ENCODE data around the gene ZDHHC8.

Gene ZDHHC8

DNA sequence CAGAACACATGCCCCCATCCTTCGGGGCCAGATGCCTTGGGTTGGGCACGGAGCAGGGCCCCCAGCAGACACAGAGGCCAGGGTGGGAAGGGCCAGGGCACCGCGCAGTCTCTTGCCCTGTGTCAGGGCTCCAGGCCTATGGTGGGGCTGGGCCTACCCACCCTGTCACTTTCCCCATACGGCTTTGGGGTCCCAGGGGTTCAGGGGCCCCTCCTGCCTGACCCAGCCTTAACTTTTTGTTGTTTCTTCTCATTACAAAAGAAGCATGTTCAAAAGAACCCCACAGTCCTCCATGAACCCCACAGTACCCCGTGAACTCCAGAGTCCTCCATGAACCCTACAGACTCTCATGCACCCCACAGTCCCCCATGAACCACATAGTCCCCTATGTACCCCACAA is 52.2 kb downstream of the ZDHHC8 start:
- Histone ChIP-seq H3K9ac (ENCODE audit: low read length in 2 of 2) (no peak overlapping the region), H3K27me3 (ENCODE audit: control insufficient read depth in 1 of 2, insufficient read depth in 2 of 2, low read length in 2 of 2) (no peaks in the 10 kb centered on the region), H3K4me1 (ENCODE audit: control insufficient read depth, insufficient read depth, low read length) (no peaks in the 10 kb centered on the region), H3K36me3 (ENCODE audit: control insufficient read depth in 2 of 2, insufficient read depth in 2 of 2, low read length in 2 of 2) (no peaks in the 10 kb centered on the region), H3K27ac (ENCODE audit: low read length) (no peak overlapping the region), H3K4me3 (ENCODE audit: low read length in 2 of 2) (no peak overlapping the region), H3K9me3 (ENCODE audit: control insufficient read depth in 2 of 2, low read length in 2 of 2) (no peaks in the 10 kb centered on the region)

DNA sequence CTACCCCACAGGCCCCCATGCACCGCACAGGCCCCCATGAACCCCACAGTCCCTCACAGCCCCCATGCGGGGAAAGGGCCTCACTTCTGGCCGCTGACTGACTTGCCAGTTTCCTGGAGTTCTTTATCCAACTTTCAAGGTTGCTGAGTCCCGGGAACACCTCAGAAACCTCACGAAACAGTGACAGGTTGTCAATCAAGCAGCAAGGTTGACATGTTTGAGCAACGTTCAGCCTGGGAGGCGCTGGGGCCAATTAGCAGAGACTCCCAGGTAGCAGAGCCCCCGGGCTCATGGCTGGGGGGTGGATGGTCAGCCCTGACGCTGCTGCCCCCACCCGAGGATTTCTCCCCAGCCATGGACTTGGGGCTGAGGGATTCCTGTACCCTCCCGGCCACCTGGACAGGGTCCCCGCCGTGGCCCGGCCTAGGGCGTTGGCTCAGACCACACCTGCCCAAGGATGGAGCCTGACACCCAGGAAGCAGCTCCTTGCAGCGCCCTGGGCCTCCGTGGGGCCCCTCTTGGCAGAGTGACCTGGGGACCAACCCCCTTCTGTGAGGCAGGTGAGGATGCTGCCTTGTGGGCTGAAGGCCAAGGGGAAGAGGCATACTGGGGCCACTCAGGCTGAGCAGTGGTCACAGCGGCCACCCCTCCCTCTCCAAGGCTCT is 53.0 kb downstream of the ZDHHC8 start:
- no peaks in the 10 kb centered on the region for H3K27me3 ChIP-seq (ENCODE audit: control insufficient read depth in 1 of 2, insufficient read depth in 2 of 2, low read length in 2 of 2)
- H3K36me3 ChIP-seq (ENCODE audit: control insufficient read depth in 2 of 2, insufficient read depth in 2 of 2, low read length in 2 of 2), result no peaks in the 10 kb centered on the region
- no peaks in the 10 kb centered on the region for H3K9me3 ChIP-seq (ENCODE audit: control insufficient read depth in 2 of 2, low read length in 2 of 2)
- no peaks in the 10 kb centered on the region for H3K4me1 ChIP-seq (ENCODE audit: control insufficient read depth, insufficient read depth, low read length)
- H3K27ac ChIP-seq (ENCODE audit: low read length), result no peak overlapping the region
- H3K9ac ChIP-seq (ENCODE audit: low read length in 2 of 2), result no peak overlapping the region
- no peak overlapping the region for H3K4me3 ChIP-seq (ENCODE audit: low read length in 2 of 2)

DNA sequence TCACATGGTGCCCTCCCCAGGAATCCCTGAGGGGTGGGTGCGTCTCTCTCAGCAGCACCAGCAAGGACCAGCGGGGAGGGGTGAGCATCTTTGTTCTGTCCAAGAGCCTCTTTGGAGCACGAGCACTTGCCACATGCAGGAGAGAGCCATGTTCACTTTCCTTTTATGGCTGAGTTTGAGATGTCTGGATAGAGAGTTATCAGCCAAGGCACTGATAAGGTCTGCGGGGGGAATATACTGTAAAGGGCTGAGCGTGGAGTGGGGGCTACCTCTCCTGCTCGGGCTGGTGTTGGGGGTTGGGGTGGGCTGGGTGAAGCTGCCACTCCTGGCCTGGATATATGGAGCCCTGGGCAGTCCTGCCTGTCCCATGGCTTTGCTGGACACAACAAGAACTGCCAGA is 54.1 kb downstream of the ZDHHC8 start:
- Histone ChIP-seq H3K9ac (ENCODE audit: low read length in 2 of 2) (no peak overlapping the region), H3K4me1 (ENCODE audit: control insufficient read depth, insufficient read depth, low read length) (no peaks in the 10 kb centered on the region), H3K27me3 (ENCODE audit: control insufficient read depth in 1 of 2, insufficient read depth in 2 of 2, low read length in 2 of 2) (no peaks in the 10 kb centered on the region), H3K27ac (ENCODE audit: low read length) (no peak overlapping the region), H3K9me3 (ENCODE audit: control insufficient read depth in 2 of 2, low read length in 2 of 2) (no peaks in the 10 kb centered on the region), H3K36me3 (ENCODE audit: control insufficient read depth in 2 of 2, insufficient read depth in 2 of 2, low read length in 2 of 2) (no peaks in the 10 kb centered on the region), H3K4me3 (ENCODE audit: low read length in 2 of 2) (no peak overlapping the region)

DNA sequence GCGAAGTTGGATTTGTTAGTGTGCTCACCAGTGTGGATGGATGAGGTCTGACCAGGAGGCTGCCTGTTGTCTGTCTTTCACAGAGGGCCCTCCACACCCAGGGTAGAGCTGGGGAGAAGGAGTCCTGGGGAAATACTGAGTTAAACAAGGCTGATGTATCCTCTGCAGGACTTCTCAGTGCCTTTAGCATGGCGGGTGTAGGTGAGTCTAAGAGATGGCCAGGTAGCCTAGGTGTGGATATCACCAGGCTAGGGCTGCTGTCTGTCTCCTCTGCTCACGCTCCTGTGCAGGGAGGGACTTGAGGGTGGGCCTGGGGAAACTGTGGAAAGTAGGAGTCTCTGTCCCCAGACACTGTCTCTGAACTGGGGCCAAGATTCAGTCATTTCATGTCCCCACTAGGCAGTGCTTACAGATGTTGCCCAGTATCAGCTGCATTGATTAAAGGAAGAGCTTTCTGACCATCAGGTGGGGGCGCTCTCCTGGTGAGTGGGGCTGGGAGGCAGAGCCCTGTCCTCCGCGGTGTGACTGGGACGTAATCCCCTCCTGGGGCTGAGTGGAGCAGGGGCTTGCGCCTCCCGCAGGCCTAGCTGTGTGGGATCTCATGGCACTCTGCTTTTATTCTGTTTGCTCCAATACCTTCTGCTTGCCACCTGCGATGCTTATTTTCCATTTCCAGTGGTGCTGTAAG is 54.7 kb downstream of the ZDHHC8 start:
- no peak overlapping the region for H3K9ac ChIP-seq (ENCODE audit: low read length in 2 of 2)
- H3K27me3 ChIP-seq (ENCODE audit: control insufficient read depth in 1 of 2, insufficient read depth in 2 of 2, low read length in 2 of 2), result no peaks in the 10 kb centered on the region

DNA sequence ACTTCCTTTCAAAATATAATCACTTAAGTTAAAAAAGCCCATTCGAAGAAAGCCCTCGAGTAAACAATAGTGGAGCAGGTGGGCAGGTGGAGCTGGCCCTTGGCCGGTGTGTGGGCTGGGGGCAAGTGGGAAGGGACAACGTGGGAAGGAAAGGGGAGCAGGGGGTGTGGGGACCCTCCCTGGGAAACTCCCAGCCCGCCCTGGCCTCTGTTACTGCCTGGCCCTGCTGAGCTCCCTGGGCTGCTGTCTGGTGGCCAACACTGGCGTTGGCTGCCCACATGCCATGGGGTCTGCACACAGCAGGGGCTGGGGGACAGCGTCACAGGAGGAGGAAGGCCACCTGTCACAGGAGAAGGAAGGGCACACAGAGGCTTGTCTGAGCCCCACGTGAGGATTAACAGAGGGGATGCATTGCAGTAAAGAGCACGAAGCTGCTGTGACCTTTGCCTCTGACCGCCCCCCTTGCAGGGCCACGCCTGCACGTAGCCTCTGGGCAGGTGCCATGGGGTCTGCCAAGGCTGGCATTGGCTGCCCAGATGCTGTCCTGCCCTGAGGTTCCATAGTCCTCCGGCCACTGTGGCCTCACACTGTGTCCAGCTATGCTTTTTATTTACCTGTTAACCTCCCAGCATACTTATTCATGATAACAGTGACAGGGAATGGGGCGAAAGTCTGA is 55.4 kb downstream of the ZDHHC8 start:
- no peak overlapping the region for H3K4me3 ChIP-seq (ENCODE audit: low read length in 2 of 2)
- H3K27me3 ChIP-seq (ENCODE audit: control insufficient read depth in 1 of 2, insufficient read depth in 2 of 2, low read length in 2 of 2), result no peaks in the 10 kb centered on the region
- H3K27ac ChIP-seq (ENCODE audit: low read length), result no peak overlapping the region
- no peaks in the 10 kb centered on the region for H3K4me1 ChIP-seq (ENCODE audit: control insufficient read depth, insufficient read depth, low read length)
- no peak overlapping the region for H3K9ac ChIP-seq (ENCODE audit: low read length in 2 of 2)
- H3K9me3 ChIP-seq (ENCODE audit: control insufficient read depth in 2 of 2, low read length in 2 of 2), result no peaks in the 10 kb centered on the region
- H3K36me3 ChIP-seq (ENCODE audit: control insufficient read depth in 2 of 2, insufficient read depth in 2 of 2, low read length in 2 of 2), result no peaks in the 10 kb centered on the region

More for the DNA sequence above, 54.7 kb downstream of the ZDHHC8 start:
- Histone ChIP-seq H3K4me3 (ENCODE audit: low read length in 2 of 2) (no peak overlapping the region), H3K27ac (ENCODE audit: low read length) (no peak overlapping the region), H3K9me3 (ENCODE audit: control insufficient read depth in 2 of 2, low read length in 2 of 2) (no peaks in the 10 kb centered on the region), H3K4me1 (ENCODE audit: control insufficient read depth, insufficient read depth, low read length) (no peaks in the 10 kb centered on the region), H3K36me3 (ENCODE audit: control insufficient read depth in 2 of 2, insufficient read depth in 2 of 2, low read length in 2 of 2) (no peaks in the 10 kb centered on the region)

DNA sequence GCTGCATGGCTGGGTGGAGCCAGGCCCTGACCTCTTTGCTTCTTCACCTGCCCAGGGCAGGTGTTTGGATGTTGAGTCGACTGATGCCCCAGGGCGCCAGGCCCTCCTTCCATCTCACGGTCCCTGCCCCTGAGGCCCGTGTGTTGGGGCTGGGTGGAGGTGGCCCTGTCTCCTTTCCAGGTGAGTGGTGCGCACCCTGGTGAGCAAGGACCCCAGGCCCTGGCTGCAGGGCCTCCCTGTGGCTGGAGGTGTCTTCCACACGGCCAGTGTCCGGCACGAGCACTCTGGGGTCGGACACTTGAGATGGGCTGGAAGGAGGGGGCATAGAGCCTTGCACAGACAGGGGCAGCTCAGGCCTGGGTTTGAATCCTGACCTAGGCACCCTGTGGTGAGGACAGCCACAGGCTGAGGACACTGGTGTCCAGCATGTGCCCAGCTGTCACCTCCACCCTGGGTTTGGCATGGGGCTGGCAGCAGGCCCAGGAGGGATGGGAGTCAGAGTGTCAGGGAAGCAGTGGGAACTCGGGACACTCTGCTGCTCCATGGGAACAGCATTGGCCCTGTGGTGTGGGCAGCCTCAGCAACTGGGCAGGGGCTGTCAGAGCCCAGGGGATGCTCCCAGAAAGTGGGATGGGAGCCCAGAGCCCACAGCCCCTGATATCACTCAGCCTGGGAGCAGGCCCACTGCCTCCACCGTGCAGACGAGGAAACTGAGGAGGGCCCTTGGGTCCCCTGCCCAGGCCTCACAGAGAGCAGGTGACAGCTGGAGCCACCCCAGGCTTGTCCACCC is 56.4 kb downstream of the ZDHHC8 start:
- Histone ChIP-seq H3K4me1 (ENCODE audit: control insufficient read depth, insufficient read depth, low read length) (no peaks in the 10 kb centered on the region), H3K4me3 (ENCODE audit: low read length in 2 of 2) (no peak overlapping the region), H3K9ac (ENCODE audit: low read length in 2 of 2) (no peak overlapping the region), H3K27me3 (ENCODE audit: control insufficient read depth in 1 of 2, insufficient read depth in 2 of 2, low read length in 2 of 2) (no peaks in the 10 kb centered on the region), H3K36me3 (ENCODE audit: control insufficient read depth in 2 of 2, insufficient read depth in 2 of 2, low read length in 2 of 2) (no peaks in the 10 kb centered on the region), H3K27ac (ENCODE audit: low read length) (no peak overlapping the region), H3K9me3 (ENCODE audit: control insufficient read depth in 2 of 2, low read length in 2 of 2) (no peaks in the 10 kb centered on the region)

DNA sequence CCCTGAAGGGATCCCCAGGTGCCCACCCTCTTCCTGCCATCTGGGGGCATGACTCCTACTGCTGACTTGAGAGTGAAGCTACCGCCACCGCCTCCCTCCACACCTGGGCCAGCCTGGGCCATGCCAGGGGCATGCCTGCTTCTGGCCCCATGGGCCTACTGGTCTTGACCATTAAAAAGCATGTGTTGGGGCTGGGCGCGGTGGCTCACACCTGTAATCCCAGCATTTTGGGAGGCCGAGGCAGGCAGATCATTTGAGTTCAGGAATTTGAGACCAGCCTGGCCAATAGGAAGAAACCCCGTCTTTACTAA is 56.9 kb downstream of the ZDHHC8 start:
- no peaks in the 10 kb centered on the region for H3K9me3 ChIP-seq (ENCODE audit: control insufficient read depth in 2 of 2, low read length in 2 of 2)
- no peak overlapping the region for H3K27ac ChIP-seq (ENCODE audit: low read length)
- no peaks in the 10 kb centered on the region for H3K36me3 ChIP-seq (ENCODE audit: control insufficient read depth in 2 of 2, insufficient read depth in 2 of 2, low read length in 2 of 2)
- no peaks in the 10 kb centered on the region for H3K4me1 ChIP-seq (ENCODE audit: control insufficient read depth, insufficient read depth, low read length)
- H3K4me3 ChIP-seq (ENCODE audit: low read length in 2 of 2), result no peak overlapping the region
- no peak overlapping the region for H3K9ac ChIP-seq (ENCODE audit: low read length in 2 of 2)
- H3K27me3 ChIP-seq (ENCODE audit: control insufficient read depth in 1 of 2, insufficient read depth in 2 of 2, low read length in 2 of 2), result no peaks in the 10 kb centered on the region

DNA sequence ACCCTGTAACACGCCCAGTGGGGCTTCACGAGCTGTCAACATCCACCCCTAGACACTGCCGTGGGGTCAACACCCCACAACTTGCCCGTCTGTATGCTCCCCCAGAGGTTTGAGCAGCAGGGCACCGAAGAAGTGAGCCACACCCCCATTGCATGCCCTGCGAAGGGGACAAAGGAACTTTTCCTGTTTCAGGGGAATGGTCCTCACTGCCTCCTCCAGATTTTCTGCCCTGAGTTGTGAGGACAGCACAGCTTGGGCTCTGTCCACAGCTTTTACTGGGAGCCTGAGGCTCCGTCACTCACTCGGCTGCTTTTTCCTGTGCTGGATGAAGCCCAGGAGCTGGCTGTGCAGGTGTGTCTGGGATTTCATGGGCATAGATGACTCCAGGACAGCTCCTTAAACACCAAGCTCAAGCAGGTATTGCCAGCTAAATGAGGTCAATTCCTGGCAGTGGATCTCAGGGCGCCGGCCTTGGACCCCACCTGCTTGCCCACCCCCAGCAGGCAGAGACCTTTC is 59.5 kb downstream of the ZDHHC8 start:
- Histone ChIP-seq H3K27me3 (ENCODE audit: control insufficient read depth in 1 of 2, insufficient read depth in 2 of 2, low read length in 2 of 2) (no peaks in the 10 kb centered on the region), H3K4me1 (ENCODE audit: control insufficient read depth, insufficient read depth, low read length) (no peaks in the 10 kb centered on the region), H3K27ac (ENCODE audit: low read length) (no peak overlapping the region), H3K9me3 (ENCODE audit: control insufficient read depth in 2 of 2, low read length in 2 of 2) (no peaks in the 10 kb centered on the region), H3K36me3 (ENCODE audit: control insufficient read depth in 2 of 2, insufficient read depth in 2 of 2, low read length in 2 of 2) (no peaks in the 10 kb centered on the region), H3K9ac (ENCODE audit: low read length in 2 of 2) (no peak overlapping the region), H3K4me3 (ENCODE audit: low read length in 2 of 2) (no peak overlapping the region)

DNA sequence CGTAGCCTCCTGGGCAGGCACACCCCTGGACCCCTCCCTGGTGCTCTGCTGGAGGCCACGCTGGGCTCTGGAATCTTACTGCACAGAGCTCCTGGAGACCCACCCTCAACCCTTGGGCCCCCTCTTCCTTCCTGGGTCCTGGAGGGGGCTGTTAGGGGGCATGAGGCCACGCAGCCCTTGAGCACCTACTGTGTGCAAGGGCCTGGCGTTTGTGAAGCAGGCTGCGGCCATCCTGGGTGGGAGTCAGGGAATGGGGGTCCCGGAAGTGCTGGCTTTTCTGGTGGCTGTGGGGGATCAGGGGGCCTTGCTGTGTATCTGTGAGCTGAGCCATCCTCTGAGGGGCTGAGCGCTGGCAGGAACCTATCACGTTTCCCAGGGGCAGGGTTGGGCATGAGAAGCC is 60.2 kb downstream of the ZDHHC8 start:
- Histone ChIP-seq H3K9ac (ENCODE audit: low read length in 2 of 2) (no peak overlapping the region), H3K27me3 (ENCODE audit: control insufficient read depth in 1 of 2, insufficient read depth in 2 of 2, low read length in 2 of 2) (no peaks in the 10 kb centered on the region), H3K9me3 (ENCODE audit: control insufficient read depth in 2 of 2, low read length in 2 of 2) (no peaks in the 10 kb centered on the region), H3K4me1 (ENCODE audit: control insufficient read depth, insufficient read depth, low read length) (no peaks in the 10 kb centered on the region), H3K27ac (ENCODE audit: low read length) (no peak overlapping the region), H3K4me3 (ENCODE audit: low read length in 2 of 2) (no peak overlapping the region), H3K36me3 (ENCODE audit: control insufficient read depth in 2 of 2, insufficient read depth in 2 of 2, low read length in 2 of 2) (no peaks in the 10 kb centered on the region)

DNA sequence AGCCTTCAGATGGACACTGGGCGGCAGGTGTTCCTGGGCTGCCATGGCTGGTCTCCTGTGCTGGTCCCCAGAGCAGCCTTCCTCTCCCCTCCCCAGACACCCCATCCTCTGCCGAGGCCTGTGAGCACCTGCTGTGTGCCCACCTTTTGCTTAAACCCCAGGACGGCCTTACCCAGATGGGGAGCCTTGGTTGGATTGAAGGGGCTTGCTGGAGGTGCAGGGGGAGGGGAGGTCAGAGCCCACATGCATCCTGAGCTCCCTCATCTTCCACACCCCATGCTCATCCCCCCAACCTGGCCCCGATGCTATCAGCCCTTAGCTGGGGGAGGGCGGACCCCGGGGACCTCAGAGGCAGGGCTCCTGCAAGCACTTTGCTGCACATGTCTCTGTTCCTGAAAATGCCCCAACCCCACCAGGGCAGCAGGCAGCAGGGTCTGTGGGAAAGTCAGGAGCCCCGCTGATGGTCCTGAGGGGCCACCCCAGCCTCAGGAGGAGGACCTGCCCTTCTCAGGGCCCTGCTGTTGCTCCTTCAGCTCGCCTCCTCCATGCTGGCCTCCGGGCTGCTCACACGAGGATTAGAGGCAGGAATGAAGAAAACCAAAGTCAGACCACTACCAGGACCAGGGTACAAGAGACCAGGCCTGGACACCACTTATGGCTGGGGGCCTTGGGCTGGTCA is 60.8 kb downstream of the ZDHHC8 start:
- H3K36me3 ChIP-seq (ENCODE audit: control insufficient read depth in 2 of 2, insufficient read depth in 2 of 2, low read length in 2 of 2), result no peaks in the 10 kb centered on the region
- no peaks in the 10 kb centered on the region for H3K27me3 ChIP-seq (ENCODE audit: control insufficient read depth in 1 of 2, insufficient read depth in 2 of 2, low read length in 2 of 2)
- no peaks in the 10 kb centered on the region for H3K4me1 ChIP-seq (ENCODE audit: control insufficient read depth, insufficient read depth, low read length)
- no peaks in the 10 kb centered on the region for H3K9me3 ChIP-seq (ENCODE audit: control insufficient read depth in 2 of 2, low read length in 2 of 2)
- H3K9ac ChIP-seq (ENCODE audit: low read length in 2 of 2), result no peak overlapping the region
- no peak overlapping the region for H3K4me3 ChIP-seq (ENCODE audit: low read length in 2 of 2)
- H3K27ac ChIP-seq (ENCODE audit: low read length), result no peak overlapping the region
